ENCODE measurements around the gene LAMA3.
"Not testable (repeated sequence)": the region's sequence is repeated elsewhere in the genome, so short reads cannot be mapped to it uniquely, and the experiment has no call there.

The LAMA3 gene

DNA sequence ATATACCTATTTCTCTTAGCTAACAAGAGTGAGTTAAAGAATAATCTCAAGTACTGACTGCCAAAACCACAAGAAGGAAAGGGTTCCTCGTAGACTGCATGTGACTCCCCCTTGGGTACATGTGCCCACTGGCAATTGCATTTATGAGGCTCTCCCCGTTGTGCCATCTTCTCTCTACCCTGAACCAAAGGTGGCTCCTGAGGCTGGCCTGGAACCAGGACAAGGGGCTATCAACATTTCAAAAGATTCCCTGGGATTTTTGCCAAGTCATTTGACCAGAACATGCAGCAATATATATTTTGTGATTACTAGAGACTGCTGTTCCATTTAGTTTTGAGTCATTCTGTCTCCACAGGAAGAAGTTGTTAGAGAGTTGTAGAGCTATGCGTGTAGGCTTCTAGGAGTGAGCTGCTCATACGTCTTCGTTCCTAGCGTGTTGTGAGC, 45.8 kb downstream of the LAMA3 start:
- DNase-seq, result no peak

DNA sequence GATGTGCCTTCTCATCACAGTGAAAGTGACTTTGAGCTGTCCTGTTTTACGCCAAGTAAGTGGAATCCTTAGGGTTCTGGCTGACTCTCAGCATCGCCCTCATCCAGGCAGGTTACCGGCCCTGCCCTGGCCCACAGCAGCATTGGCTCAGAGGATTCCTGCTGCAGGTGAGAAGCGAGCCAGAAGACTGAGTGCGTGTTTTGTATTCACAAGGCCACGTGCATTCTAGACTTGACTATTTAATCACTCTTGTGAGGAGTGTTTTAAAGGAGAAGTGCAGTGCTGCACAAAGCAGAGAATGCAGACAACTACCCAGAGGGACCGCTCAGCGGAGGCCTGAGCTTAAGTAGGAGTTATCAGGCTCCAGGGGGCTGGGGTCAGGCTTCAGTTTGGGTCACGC, 48.3 kb downstream of the LAMA3 start:
- DNase-seq, result no peak

DNA sequence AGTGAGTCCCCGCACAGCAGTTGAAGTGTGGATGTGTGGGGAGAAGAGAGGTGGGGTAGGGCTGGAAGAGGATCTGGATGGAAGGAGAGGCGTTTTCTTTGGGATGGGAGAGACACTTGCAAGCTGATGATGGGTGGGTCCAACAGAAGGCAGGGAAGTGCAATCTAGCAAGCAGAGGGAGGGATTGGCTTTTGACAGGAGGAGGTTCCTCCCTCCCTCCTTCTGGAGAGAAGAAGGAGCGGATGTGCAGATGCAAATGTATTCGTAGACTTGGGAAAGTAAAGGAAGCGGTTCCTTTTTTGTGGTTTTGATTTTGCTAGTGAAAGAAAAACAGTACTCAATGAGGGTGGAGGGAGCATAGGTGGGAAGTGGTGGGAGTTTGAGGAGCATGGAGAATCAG, 48.9 kb downstream of the LAMA3 start:
- no peak for DNase-seq

DNA sequence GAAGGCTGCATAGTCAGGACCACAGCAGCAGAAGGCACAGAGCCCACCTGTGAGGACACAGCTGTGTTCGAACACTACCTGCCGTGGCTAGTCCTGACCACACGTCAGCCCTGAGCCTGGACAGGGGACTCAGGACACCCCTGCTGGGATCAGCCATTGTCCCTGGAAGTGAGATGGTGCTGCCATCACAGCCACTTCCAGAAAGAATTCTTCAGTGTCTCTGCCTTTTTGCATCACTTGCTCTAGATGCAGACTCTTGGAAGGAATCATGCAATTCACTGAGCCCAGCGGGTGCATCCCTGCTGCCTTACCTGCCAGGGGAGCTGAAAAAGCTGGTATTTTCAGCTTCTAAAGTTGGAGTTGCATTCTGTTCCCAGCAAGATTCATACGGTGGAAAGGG, 49.3 kb downstream of the LAMA3 start:
- no peak for DNase-seq

DNA sequence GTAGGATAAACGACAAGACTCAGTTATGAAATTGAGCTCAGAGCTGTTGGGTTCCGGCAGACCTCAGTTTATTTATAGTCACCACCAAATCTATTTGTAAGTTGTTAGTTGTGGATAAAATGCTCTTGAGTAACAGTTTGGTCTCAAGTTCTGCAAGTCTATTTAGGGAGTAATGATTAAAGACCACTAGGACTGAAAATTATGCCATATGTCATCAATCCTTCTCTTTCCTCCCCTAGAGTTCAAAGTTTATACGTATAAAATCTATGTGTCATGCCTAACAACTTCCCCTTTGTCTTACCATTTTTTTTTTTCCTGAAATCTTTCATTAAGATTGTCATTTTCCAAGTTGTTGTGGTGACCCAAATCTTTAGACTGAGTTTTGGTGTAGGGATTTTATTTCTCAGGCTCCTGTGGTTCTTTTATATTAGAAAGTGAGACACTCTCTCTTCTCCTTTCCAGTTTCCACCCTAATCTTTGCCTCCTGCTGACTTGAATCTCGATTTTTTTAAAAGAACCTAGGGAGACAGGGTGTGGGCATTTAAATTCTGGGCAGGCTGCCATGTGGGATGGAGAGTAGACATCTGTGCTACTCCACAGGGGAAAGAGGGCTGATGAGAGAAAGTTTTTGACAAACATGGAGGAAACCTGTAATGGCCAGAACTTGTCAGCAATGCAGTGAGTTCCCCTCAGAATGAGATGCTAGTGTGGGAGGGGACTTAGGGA, 51.0 kb downstream of the LAMA3 start:
- DNase-seq, result no peak

DNA sequence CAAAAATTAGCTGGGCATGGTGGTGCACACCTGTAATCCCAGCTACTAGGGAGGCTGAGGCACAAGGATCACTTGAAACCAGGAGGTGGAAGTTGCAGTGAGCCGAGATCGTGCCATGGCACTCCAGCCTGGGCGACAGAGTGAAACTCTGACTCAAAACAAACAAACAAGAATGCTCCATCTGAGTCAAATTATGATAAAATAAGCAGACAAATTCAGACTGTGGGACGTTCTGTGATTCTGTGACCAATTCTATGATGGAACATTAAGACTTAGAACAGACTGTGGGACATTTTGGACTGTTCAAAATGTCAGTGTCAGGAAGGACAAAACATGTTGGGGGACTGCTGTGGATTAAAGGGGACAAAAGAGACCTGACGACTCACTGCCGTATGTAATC, 52.7 kb downstream of the LAMA3 start:
- not testable (repeated sequence) for DNase-seq

DNA sequence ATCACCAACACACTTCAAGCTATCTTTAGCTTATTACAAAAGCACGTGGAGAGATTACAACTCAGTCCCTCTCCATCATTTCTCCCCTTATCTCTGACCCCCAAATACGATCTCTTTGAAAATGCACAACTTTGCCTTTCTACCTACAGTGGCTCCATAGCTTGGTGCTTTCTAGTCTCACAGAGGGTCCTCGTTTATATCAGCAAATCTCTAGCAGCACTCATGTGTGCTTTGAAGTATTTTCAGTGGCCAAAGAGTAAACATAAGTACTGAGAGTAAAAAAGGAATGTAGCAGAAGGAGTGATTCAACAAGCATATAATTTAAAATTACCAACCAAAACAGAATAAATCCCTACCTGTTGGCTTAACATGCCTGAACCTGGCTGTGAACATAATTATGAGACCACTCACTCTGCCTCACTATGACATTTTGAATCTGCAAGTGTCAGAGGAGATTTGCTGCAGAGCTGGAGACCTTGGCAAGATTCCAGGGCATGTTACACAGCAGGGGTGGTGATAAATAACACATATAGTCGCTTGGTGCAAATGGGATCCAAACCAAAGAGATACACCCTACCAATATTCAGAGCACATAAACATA, 54.6 kb downstream of the LAMA3 start:
- no peak for DNase-seq

DNA sequence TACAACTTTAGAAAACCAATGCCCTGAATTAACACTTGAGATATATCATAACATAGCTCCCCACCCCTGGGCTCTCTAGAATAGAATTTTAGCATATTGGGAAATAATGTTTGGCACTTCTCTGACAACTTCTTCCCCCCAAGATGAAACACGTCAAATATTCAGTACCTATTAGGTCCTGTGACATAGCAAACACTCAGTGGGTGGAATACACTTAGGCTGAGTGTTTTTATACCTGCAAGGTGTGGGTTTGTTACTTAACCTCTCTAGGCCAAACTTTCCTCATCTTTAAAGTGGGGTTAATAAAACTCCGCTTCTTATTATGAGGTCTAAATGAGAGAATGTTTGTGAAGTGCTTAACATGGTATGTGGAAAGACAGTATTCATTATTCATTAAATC, 56.1 kb downstream of the LAMA3 start:
- no peak for DNase-seq

DNA sequence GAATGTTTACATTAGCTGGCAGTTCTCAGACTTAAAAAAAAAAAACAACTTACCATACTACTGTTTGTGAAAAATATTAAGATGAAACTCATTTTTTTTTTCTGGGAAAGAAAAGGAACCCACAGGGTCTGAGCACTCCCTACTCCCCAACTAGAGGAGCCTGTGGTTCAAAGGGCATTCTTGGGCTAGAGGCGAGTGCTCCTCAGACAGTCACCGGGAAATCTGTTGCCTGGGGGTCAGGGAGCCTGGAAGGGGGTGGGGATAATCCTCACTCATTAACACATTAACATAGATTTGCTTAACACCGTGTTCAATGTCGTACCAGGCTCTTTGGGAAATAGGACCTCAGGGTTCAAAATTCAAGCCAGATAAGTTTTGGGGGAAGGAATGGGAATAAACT, 57.6 kb downstream of the LAMA3 start:
- no peak for DNase-seq

DNA sequence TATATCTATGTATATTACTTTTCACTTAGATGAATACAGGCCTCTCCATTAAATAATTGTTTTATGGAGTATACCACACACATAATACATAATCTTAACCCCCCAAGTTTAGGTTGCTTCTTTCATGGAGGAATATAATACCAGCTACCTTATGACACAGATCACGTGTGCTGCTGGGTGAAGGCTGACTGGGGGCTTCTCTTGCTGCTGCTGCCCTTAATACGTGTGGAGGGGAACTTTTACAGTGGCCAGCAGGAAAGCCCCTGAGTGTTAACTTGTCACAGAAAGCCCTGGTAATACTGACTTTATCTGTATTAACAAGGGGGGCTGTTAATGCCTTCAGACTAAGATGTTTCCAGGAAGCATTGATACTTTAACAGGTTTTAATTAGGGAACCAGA, 63.1 kb downstream of the LAMA3 start:
- no peak for DNase-seq

DNA sequence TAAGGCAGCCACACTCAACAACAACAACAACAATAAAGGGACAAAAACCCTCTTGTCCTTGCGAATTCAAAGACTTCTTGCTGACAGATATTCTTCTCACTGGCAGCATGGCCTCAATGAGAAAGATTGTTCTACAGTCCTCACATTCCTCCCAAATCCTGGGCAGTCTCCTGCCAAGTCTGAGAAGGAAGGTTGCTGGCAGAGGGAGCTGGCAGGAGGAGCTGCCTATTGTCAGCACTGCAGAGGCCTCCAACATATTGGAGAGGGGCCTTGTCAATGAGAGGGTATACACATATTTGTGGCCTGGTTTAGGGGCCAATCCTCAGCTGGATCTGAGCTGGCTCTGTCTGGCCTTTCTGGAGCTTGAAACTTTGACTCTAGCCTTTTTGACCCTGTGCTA, 63.5 kb downstream of the LAMA3 start:
- no peak for DNase-seq

DNA sequence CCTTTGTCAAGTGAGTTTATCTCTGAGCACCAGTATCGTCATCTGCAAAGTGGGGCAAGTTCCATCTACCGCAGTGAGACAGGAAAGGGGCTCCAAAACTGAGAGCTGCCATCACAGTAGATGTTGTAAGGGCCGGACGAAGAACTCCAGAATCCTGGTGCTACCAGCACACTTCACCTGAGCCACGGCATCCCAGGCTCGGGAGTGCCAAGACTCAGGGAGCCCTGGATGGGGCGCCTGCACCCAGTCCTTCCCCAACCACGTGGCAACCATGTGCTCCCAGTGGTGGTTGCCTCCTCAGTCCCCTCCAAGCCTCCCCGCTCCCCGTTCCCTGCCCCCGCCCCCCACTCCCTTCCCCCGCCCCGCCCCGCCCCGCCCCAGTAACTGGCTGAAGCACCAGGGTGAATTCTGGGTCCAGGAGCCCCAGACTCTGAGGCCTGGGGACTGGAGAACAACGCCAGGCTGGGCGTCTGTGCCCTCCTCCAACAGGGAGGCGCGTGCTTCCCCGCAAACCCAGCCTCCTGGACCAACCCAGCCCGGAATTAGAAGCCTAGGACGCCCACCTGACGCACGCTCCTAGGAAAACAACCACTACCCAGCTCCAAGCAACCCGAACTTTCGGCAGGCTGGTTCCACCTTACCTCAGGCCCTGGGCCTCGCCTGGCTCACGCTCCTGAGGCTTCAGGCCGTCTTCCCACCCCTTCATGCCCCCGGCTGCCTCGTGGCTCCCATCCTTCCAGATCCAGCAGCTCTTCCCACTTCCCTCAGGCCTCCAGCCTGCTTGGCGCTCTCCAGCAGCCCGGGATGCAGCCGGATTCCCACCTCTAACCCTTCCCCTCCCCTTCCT, 67.6 kb downstream of the LAMA3 start:
- no peak for DNase-seq

DNA sequence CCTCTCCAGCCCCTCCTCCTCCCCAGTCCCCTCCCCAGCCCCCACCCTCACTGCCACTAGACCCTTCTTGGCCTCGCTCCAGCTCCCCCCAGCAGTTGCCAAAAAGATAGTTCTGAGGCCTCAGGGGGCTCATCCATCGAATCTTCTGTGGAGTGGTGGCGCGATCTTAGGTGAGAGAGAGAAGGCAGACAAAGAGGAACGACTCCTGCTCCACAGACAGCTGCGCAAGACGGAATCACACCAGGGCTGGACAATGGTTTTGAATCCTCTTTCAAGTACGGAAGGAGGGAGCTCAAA, 68.1 kb downstream of the LAMA3 start:
- DNase-seq, result no peak

DNA sequence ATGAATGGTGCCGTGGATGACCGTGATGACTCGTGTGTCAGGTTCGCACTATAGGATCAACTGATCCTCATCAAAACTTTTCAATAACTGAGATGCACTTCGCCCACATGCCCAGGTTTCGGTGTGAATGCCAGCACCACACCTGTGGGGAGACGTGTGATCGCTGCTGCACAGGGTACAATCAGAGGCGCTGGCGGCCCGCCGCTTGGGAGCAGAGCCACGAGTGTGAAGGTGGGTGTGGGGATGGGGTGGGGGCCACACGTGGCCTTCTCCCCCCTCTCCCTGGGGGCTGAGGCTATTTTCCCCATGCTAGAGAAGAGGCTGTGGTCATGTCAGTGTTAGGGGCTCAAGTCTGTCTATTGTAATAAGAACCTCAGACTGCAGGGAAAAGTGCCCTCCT, 69.0 kb downstream of the LAMA3 start:
- no peak for DNase-seq

DNA sequence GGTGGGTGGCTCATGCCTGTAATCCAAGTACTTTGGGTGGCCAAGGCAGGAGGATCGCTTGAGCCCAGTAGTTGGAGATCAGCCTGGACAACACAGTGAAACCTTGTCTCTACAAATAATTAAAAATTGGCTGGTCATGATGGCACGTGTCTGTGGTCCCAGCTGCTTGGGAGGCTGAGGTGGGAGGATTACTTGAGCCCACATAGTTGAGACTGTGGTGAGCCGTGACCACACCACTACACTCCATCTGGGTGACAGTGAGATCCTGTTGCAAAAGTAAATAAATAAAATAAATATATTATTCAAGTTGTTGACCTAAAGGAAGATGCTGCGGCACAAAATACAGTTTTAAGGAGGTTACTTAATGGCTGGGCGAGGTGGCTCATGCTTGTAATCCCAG, 72.7 kb downstream of the LAMA3 start:
- DNase-seq, result no peak

DNA sequence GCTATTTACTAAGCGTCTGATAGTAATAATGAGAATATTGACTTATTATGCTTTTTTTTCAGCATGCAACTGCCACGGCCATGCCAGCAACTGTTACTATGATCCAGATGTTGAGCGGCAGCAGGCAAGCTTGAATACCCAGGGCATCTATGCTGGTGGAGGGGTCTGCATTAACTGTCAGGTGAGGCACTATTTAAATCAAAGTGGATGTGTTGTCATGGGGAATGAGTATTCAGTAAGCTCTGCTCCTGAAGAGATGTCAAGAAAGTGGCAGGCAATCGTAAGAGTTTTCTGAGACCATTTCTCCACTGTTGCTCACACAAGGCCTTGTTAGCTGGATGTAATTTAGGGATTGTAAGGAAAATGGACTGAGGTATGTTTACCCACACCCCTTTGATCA, 74.1 kb downstream of the LAMA3 start:
- DNase-seq, result no peak

DNA sequence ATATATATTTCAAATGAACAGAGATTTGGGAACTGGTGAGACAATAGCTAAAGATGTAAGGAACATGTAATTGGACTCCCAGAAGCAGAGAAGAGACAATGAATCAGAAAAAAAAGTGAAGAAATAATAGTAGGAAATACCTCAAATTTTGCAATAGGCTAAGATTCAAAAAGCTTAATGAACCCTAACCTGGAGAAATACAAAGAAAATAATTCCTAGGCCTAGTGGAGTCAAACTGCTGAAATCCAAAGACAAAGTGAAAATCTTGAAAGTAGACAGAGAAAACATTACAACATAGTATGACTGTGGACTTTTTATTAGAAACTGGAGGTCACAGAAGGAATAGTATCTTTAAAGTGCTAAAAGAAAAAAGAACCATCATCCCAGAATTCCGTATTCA, 76.7 kb downstream of the LAMA3 start:
- no peak for DNase-seq

DNA sequence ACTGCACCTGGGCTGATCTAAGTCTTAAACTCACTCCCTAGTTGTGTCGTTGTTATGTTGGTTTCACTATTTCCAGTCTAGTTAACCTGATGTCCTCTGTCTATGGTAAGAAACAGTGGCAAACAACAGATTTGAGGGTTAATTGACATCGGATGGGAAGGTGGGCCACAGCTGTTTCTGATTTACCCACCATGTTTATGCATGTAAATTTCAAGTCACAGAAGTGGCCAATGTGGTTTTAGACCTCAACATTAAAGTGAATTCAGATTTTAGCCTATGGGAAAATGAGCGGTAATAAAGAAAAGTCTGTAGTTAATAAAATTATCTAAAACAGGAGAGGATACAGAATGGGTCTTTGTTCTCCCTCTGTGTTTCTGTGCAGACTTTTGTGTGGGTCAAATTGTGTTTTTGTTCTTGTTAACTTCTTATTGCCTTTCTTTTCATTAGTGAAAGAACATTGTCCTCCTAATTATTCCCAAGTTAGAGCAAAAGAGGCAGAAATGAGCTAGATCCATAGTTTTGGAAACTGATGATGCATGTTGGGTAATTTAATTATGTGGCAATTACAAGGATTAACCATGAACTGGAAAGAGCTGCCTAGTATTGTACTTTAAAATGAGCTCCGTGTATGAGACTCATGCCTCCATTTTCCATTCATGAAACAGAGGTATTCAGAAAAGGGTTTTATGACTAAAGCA, 83.2 kb downstream of the LAMA3 start:
- no peak for DNase-seq

DNA sequence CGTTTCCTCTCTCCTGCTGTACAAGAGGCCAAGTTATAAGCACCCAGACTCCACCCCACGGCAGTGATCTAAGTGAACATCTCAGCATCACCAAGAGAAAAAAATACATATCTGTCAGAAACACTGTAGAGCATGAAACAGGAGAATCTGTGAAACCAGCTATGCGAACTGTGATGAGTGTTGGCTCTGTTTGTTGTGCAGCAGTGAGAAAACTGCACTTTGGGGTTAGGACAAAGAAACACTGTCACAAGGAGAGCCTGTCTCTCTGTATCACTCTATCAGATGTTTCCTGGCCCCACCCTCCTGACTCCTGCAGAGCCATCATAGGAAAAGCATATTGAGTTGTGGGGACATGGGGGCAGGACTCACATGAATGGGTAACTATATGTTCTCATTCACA, 87.1 kb downstream of the LAMA3 start:
- no peak for DNase-seq

DNA sequence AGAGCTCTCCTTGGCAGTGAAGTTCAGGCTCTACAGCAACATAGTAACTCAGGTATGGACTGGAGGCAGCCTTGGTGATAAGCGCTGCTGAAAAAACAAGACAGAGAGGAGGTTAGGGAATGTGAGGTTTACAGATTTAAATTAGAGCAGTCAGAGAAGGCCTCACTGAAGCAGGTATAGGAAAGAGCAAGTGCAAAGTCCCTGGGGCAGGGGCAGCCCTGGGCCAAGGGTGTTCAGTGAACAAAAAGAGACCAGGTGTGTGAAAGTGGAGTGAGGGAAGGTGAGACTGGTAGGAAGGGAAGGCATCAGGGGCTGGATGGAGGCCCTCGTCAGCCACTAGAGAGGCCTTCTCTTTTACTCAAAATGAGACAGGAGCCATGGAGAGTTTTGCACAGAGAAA, 89.6 kb downstream of the LAMA3 start:
- no peak for DNase-seq

DNA sequence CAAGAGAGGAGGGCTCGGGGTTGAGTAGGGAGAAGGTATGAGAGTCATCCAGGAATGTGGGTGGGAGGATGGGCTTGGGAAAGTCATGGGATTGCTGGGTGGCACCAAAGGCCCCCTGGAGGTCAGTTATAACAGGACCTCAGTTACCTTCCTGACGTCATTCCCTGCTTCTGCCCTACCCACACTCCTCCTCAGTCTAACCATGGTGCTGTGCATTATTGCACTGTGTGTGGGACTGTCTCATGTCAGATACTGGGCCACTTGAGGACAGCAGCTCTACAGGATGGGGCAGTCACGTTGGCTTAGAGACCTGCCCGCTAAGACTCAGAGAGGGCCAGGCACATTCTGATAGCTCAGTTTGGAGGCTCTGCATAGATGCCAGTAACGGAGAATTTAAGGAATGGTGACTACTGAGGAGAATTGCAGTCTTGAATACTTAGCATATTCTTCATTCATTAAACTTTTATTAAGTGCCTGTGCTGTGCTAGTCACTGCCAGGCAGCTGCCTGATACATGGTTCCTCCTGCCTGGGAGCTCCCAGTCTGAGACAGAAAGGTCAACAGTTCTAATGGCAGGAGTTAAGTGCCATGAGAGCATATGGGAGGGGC, 90.5 kb downstream of the LAMA3 start:
- DNase-seq, result peak; percentile 71

DNA sequence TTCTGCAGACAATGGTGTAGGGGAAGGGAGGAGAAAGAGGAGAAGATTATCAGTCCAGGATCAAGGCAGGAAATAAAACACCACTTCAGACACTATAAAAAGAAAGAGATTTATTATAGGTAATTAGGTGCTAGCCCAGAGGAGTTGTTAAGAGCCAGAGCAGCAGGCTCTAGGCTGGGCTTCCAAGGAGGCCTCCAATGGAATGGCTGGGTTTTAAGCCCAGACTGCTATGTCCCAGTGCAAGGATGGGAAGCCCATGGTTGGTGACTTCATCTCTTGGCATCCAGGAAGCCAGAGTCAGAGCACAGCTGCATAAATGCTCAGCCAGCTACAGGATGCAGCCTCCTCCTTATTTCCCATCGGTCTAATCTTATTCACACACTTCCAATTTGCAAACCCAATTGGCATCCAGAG, 95.6 kb downstream of the LAMA3 start:
- DNase-seq, result peak; percentile 88

DNA sequence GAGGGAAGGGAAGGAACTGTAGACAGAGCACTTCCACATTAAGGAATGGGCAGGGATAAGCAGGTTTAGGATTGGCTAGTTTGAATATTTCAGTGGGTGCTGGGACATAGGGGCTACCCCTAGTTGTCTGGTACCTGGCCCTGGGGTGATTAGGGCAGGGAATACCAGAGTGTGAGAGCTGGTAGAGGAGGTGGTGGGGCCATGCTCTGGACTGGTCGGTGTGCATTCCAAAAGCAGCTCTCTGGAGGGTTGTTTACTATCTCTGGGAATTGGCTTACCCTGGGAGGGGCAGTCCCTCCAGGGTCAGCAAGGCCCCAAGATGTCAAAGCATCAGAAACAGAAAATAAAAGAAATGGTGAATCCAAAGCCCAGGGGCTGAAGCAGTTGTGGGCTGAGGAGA, 103.8 kb downstream of the LAMA3 start:
- DNase-seq, result peak; percentile 64
